Neural cell (in vitro differentiated cells): ENCODE results near the gene PEX11B. TPM values are rescaled to one million over a fixed set of nuclear protein-coding genes. Genes with fewer than 3 reads are reported as not detected.

Experiments used
- H2AFZ ChIP-seq: fragments of 200-600, 300-800 bp; sonication (generic), shearing (Covaris generic); 2 replicates; pipeline ENCODE4 v1.6.0; 2014; ENCODE audit warnings: low read depth, mild to moderate bottlenecking, antibody characterized with exemption, low read length, moderate library complexity
- H3F3A ChIP-seq: fragments of 200-600 bp; shearing (Covaris generic); 2 replicates; pipeline ENCODE4 v1.6.1; 2016; ENCODE audit warnings: mild to moderate bottlenecking, moderate library complexity, mixed read lengths, antibody characterized with exemption, low read length; ENCODE audit not compliant: insufficient read depth, poor library complexity, severe bottlenecking
- H3K27ac ChIP-seq: fragments of 200-600, 300-800 bp; sonication (generic), shearing (Covaris generic); 2 replicates; pipeline ENCODE4 v1.5.1; 2014; ENCODE audit warnings: mild to moderate bottlenecking, low read length, moderate library complexity
- H3K27me3 ChIP-seq: fragments of 300-800, 200-600 bp; sonication (generic), shearing (Covaris generic); 2 replicates; pipeline ENCODE4 v1.6.0; 2014; ENCODE audit warnings: mild to moderate bottlenecking, low read depth, low read length, moderate library complexity; ENCODE audit not compliant: insufficient read depth
- H3K36me3 ChIP-seq: fragments of 300-800, 200-600 bp; sonication (generic), shearing (Covaris generic); 2 replicates; pipeline ENCODE4 v1.5.1; 2014; ENCODE audit warnings: mild to moderate bottlenecking, antibody characterized with exemption, low read length, moderate library complexity; ENCODE audit not compliant: insufficient read depth
- H3K4me2 ChIP-seq: fragments of 300-800, 200-600 bp; sonication (generic), shearing (Covaris generic); 2 replicates; pipeline ENCODE4 v1.6.0; 2014; ENCODE audit warnings: mild to moderate bottlenecking, low read length
- H3K4me3 ChIP-seq: fragments of 300-800, 200-600 bp; sonication (generic), shearing (Covaris generic); 2 replicates; pipeline ENCODE4 v1.5.1; 2014; ENCODE audit warnings: mild to moderate bottlenecking, low read length, moderate library complexity
- H3K79me2 ChIP-seq: fragments of 200-600 bp; shearing (Covaris generic); replicated peaks from 2 replicates; pipeline ENCODE4 v1.6.0; 2014; ENCODE audit warnings: mild to moderate bottlenecking, low read length, moderate library complexity; ENCODE audit not compliant: insufficient read depth
- H3K9ac ChIP-seq: fragments of 300-800, 200-600 bp; sonication (generic), shearing (Covaris generic); 2 replicates; pipeline ENCODE4 v1.6.1; 2016; ENCODE audit warnings: mild to moderate bottlenecking, low read length, mixed read lengths
- H3K9me2 ChIP-seq: fragments of 200-600 bp; shearing (Covaris generic); 2 replicates; pipeline ENCODE4 v1.6.1; 2016; ENCODE audit warnings: mild to moderate bottlenecking, low read length, mixed read lengths; ENCODE audit not compliant: insufficient read depth
- H3K9me3 ChIP-seq: fragments of 200-600, 300-800 bp; sonication (generic), shearing (Covaris generic); 2 replicates; pipeline ENCODE4 v1.6.1; 2016; ENCODE audit warnings: mild to moderate bottlenecking, mixed run types, low read length, moderate library complexity, mixed read lengths
- H4K20me1 ChIP-seq: fragments of 200-600 bp; shearing (Covaris generic); 2 replicates; pipeline ENCODE4 v1.6.1; 2016; ENCODE audit warnings: mild to moderate bottlenecking, mixed run types; ENCODE audit not compliant: insufficient read depth
- CTCF ChIP-seq: fragments of 450-650 bp; IDR thresholded peaks from 2 replicates; pipeline ENCODE4 v1.5.1; 2014; ENCODE audit warnings: antibody characterized with exemption, mild to moderate bottlenecking, moderate library complexity; ENCODE audit not compliant: poor library complexity, severe bottlenecking
- EP300 ChIP-seq: fragments of 450-650 bp; conservative IDR thresholded peaks from 2 replicates; pipeline ENCODE4 v1.6.1; 2014; ENCODE audit warnings: antibody characterized with exemption, mild to moderate bottlenecking, moderate library complexity; ENCODE audit not compliant: poor library complexity, severe bottlenecking
- EZH2 ChIP-seq: fragments of 200-600, 300-800 bp; shearing (Covaris generic), sonication (generic); IDR thresholded peaks from 2 replicates; pipeline ENCODE4 v1.6.1; 2014; ENCODE audit warnings: antibody characterized with exemption, low read length, borderline replicate concordance, mild to moderate bottlenecking; ENCODE audit not compliant: insufficient read depth, poor library complexity, severe bottlenecking
- MXI1 ChIP-seq: fragments of 450-650 bp; conservative IDR thresholded peaks from 2 replicates; pipeline ENCODE4 v1.6.1; 2014; ENCODE audit warnings: antibody characterized with exemption, mild to moderate bottlenecking; ENCODE audit not compliant: poor library complexity, severe bottlenecking
- POLR2AphosphoS5 ChIP-seq: IDR thresholded peaks from 2 replicates; pipeline ENCODE4 v1.6.1; 2012
- RAD21 ChIP-seq: fragments of 450-650 bp; conservative IDR thresholded peaks from 2 replicates; pipeline ENCODE4 v1.6.1; 2014; ENCODE audit warnings: antibody characterized with exemption, mild to moderate bottlenecking, moderate library complexity
- REST ChIP-seq: IDR thresholded peaks from 2 replicates; pipeline ENCODE4 v1.6.1; 2012; ENCODE audit warnings: borderline replicate concordance
- SMC3 ChIP-seq: fragments of 450-650 bp; conservative IDR thresholded peaks from 2 replicates; pipeline ENCODE4 v1.6.1; 2014; ENCODE audit warnings: antibody characterized with exemption, mild to moderate bottlenecking, moderate library complexity; ENCODE audit not compliant: poor library complexity
- TAF1 ChIP-seq: IDR thresholded peaks from 2 replicates; pipeline ENCODE4 v1.6.1; 2012; ENCODE audit warnings: low read depth
- polyA plus RNA-seq: library from polyadenylated mRNA; depleted of rRNA; stranded (reverse); fragments of >200 nt; gene quantifications from 2 replicates; pipeline ENCODE4 v1.2.3, GENCODE V29; 2014

Gene PEX11B
- polyA plus RNA-seq, 1 donor from 2014 or later = 52.4 TPM

- Histone ChIP-seq H3K36me3 (no peaks in the 10 kb centered on the region), H3K27me3 (peaks cover 20% of the 10 kb centered on the region), H3K9me2 (no peaks in the 10 kb centered on the region), H2AFZ (peak overlapping the region; percentile 85), H3F3A (peaks cover 7% of the 10 kb centered on the region), H3K79me2 (no peaks in the 10 kb centered on the region), H3K4me3 (peak overlapping the region; percentile 68), H3K4me2 (peak overlapping the region; percentile 71), H3K27ac (peak overlapping the region; percentile 72), H4K20me1 (no peaks in the 10 kb centered on the region), H3K9me3 (no peaks in the 10 kb centered on the region), H3K9ac (peak overlapping the region; percentile 68)
- no peak for TF ChIP-seq EP300
- TF ChIP-seq SMC3 = no peak
- TF ChIP-seq REST = no peak
- TF ChIP-seq RAD21 = no peak
- no peak for TF ChIP-seq TAF1
- no peak for TF ChIP-seq EZH2
These were observed 46.7 kb upstream of the PEX11B start for GRCh38 chr1:145965119-145965744.

GRCh38 chr1:145964328-145965118 is 46.0 kb upstream of the PEX11B start, which contains the start of the genes ANKRD34A and POLR3GL:
Gene ANKRD34A (minus strand): TSS chr1:145964575. CDS start chr1:145961759, 2,816 bp downstream.
Gene POLR3GL (plus strand): TSS chr1:145964690. CDS start chr1:145974866, 10,176 bp downstream.
- Histone ChIP-seq H3K9ac (peak within 1 kb of the TSS; percentile 68), H3K79me2 (no peaks in the 10 kb centered on the region), H3K27ac (peak within 1 kb of the TSS; percentile 72)

More at GRCh38 chr1:145964328-145965118, 46.0 kb upstream of the PEX11B start, which contains the start of the genes ANKRD34A and POLR3GL:
- TF ChIP-seq REST = peak; percentile 58
- peak; percentile 93 for TF ChIP-seq POLR2AphosphoS5
- TF ChIP-seq RAD21 = no peak
- TF ChIP-seq CTCF = no peak
- peak; percentile 31 for TF ChIP-seq EP300
- TF ChIP-seq MXI1 = peak; percentile 55
- peak; percentile 30 for TF ChIP-seq TAF1
- peak; percentile 32 for TF ChIP-seq SMC3
- TF ChIP-seq EZH2 = no peak
- Histone ChIP-seq H3K9me3 (no peaks in the 10 kb centered on the region), H4K20me1 (no peaks in the 10 kb centered on the region), H2AFZ (peak within 1 kb of the TSS; percentile 85), H3K4me3 (peak within 1 kb of the TSS; percentile 68), H3K4me2 (peak within 1 kb of the TSS; percentile 79), H3F3A (peaks cover 7% of the 10 kb centered on the region), H3K9me2 (no peaks in the 10 kb centered on the region), H3K27me3 (peaks cover 23% of the 10 kb centered on the region), H3K36me3 (no peaks in the 10 kb centered on the region)
